HepG2 (cell line): ENCODE data around the gene B3GALNT2. TPM values are rescaled to one million over a fixed set of nuclear protein-coding genes. Genes with fewer than 3 reads are reported as not detected.

ENCODE experiments used
- FOSL2 ChIP-seq: sonication (generic); formaldehyde crosslinking; IDR thresholded peaks from 2 replicates; pipeline ENCODE4 v1.4.0; 2020; ENCODE audit warnings: missing genetic modification reagents
- HDAC6 ChIP-seq: fragments of 200-600 bp; sonication (generic); IDR thresholded peaks from 2 replicates; pipeline ENCODE4 v1.7.0; 2017; ENCODE audit warnings: mild to moderate bottlenecking, antibody characterized with exemption, low read length, low read depth
- KDM3A ChIP-seq: IDR thresholded peaks from 2 replicates; pipeline ENCODE4 v1.6.1; 2018; ENCODE audit warnings: low read depth, missing compliant biosample characterization
- KDM5A ChIP-seq: fragments of 200-600 bp; sonication (generic); IDR thresholded peaks from 2 replicates; pipeline ENCODE4 v1.7.0; 2018; ENCODE audit warnings: antibody characterized with exemption, mild to moderate bottlenecking, low read length, borderline replicate concordance
- MTA3 ChIP-seq: sonication (generic); formaldehyde crosslinking; IDR thresholded peaks from 2 replicates; pipeline ENCODE4 v1.4.0; 2020; ENCODE audit warnings: missing genetic modification reagents
- NR1H2 ChIP-seq: sonication (generic); formaldehyde crosslinking; IDR thresholded peaks from 2 replicates; pipeline ENCODE4 v1.8.1; 2022; ENCODE audit warnings: low read depth, missing genetic modification reagents, borderline replicate concordance
- PRDM4 ChIP-seq: sonication (generic); formaldehyde crosslinking; IDR thresholded peaks from 2 replicates; pipeline ENCODE4 v1.9.0; 2021; ENCODE audit warnings: missing genetic modification reagents, borderline replicate concordance
- RXRA ChIP-seq: sonication (generic); formaldehyde crosslinking; IDR thresholded peaks from 2 replicates; pipeline ENCODE4 v1.5.1; 2020; ENCODE audit warnings: missing genetic modification reagents
- TARDBP ChIP-seq: sonication (generic); formaldehyde crosslinking; IDR thresholded peaks from 2 replicates; pipeline ENCODE4 v1.8.0; 2022; ENCODE audit warnings: mild to moderate bottlenecking, missing genetic modification reagents
- XRCC5 ChIP-seq: fragments of 200-400 bp; formaldehyde crosslinking; optimal IDR thresholded peaks from 2 replicates; pipeline ENCODE3; 2017; ENCODE audit warnings: mild to moderate bottlenecking, low read length
- ZMAT3 ChIP-seq: sonication (generic); formaldehyde crosslinking; conservative IDR thresholded peaks from 2 replicates; pipeline ENCODE4 v1.7.0; 2021; ENCODE audit warnings: missing genetic modification reagents
- ZNF136 ChIP-seq: sonication (generic); formaldehyde crosslinking; IDR thresholded peaks from 2 replicates; pipeline ENCODE4 v1.8.1; 2022; ENCODE audit warnings: low read depth, mild to moderate bottlenecking, moderate library complexity, missing genetic modification reagents
- ZNF253 ChIP-seq: sonication (generic); formaldehyde crosslinking; IDR thresholded peaks from 2 replicates; pipeline ENCODE4 v1.8.0; 2022; ENCODE audit warnings: mild to moderate bottlenecking, missing genetic modification reagents, borderline replicate concordance
- ZNF30 ChIP-seq: sonication (generic); formaldehyde crosslinking; IDR thresholded peaks from 2 replicates; pipeline ENCODE4 v1.5.0; 2020; ENCODE audit warnings: mild to moderate bottlenecking, missing genetic modification reagents
- ZNF430 ChIP-seq: sonication (generic); formaldehyde crosslinking; IDR thresholded peaks from 2 replicates; pipeline ENCODE4 v1.9.0; 2021; ENCODE audit warnings: mild to moderate bottlenecking, missing genetic modification reagents
- ZNF468 ChIP-seq: sonication (generic); formaldehyde crosslinking; IDR thresholded peaks from 2 replicates; pipeline ENCODE4 v1.8.0; 2022; ENCODE audit warnings: mild to moderate bottlenecking, moderate library complexity, missing genetic modification reagents
- ZNF550 ChIP-seq: sonication (generic); formaldehyde crosslinking; IDR thresholded peaks from 2 replicates; pipeline ENCODE4 v1.4.0; 2020; ENCODE audit warnings: mild to moderate bottlenecking, missing genetic modification reagents, borderline replicate concordance
- polyA plus RNA-seq, 8 experiments: library from polyadenylated mRNA; depleted of rRNA in 3 of 8; stranded (reverse) in 7 of 8; unstranded in 1 of 8; fragments of >200 nt; fragmentation: Illumina TruSeq in 4 of 8; extraction: Trizol in 4 of 8; gene quantifications; 2 replicates each; pipeline versions ENCODE4 v1.2.1 to v1.2.3, GENCODE V29; 2011 to 2016; ENCODE audit warnings: low read depth in 4 of 8, missing spikeins in 1 of 8, mixed read lengths in 1 of 8; ENCODE audit not compliant: insufficient read depth in 1 of 8
- total RNA-seq, 5 experiments: library from RNA; depleted of rRNA; stranded (reverse); fragments of >200 nt; fragmentation: Illumina TruSeq; extraction: Trizol; gene quantifications; 2 replicates each; pipeline ENCODE4 v1.2.3, GENCODE V29; 2016; ENCODE audit warnings: low read depth in 1 of 5
- TF ChIP-seq, protein P1 (sequence below), 2 experiments: sonication (generic) in 1 of 2; formaldehyde crosslinking in 1 of 2; IDR thresholded peaks; 2 replicates each; pipeline versions ENCODE4 v1.4.0 to v1.6.1; 2016 to 2020; ENCODE audit warnings: borderline replicate concordance in 1 of 2, low read depth in 1 of 2, mild to moderate bottlenecking in 1 of 2, missing genetic modification reagents in 1 of 2
- TF ChIP-seq, protein P2 (sequence below): sonication (generic); formaldehyde crosslinking; IDR thresholded peaks from 2 replicates; pipeline ENCODE4 v1.8.0; 2023; ENCODE audit warnings: mild to moderate bottlenecking, missing genetic modification reagents
- TF ChIP-seq, protein P3 (sequence below): sonication (generic); formaldehyde crosslinking; IDR thresholded peaks from 2 replicates; pipeline ENCODE4 v1.5.0; 2020; ENCODE audit warnings: missing genetic modification reagents, mild to moderate bottlenecking, borderline replicate concordance

Gene B3GALNT2
- total and polyA plus RNA-seq, 2 of the 13 experiments (the other 11 are each of a cell fraction or from before 2014, with no cell fraction given): 16.5 to 28.9 TPM

DNA sequence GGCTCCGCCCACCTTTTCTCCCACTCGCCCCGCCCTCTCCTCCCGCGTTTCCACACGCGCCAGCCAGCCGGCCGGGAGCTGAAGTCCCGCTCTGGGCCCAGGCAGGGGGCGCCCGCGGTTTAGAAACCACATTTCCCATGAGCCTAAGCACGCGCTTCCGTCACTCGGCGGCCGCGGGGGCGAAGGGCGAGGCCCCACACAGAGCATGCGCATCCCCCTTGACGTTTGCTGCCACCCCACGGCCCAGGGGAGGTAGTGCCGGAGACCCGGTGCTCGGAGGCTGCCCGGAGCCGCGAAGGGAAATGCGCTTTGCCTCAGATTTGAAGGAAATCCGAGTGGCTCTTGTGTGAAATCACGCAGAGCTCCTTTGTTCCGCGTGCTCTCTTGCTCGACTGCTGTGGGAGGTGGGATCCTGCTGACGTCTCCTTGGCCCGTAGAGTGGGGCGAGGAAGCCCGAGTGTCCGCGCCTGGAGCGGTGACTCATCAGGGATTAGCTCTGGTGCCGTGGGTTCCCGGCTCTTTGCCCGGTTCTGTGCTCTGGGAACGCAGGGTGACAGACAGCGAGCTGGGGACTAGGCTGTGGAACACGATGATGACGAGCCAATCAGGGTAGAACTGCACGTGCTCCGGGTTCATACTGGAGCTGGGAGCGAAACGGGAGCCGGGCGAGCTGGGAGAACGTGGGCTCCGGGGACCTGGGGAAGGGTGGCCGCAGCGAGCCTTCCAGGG, 406 bp upstream of the B3GALNT2 start (continued):
- TF ChIP-seq, protein P1, sequence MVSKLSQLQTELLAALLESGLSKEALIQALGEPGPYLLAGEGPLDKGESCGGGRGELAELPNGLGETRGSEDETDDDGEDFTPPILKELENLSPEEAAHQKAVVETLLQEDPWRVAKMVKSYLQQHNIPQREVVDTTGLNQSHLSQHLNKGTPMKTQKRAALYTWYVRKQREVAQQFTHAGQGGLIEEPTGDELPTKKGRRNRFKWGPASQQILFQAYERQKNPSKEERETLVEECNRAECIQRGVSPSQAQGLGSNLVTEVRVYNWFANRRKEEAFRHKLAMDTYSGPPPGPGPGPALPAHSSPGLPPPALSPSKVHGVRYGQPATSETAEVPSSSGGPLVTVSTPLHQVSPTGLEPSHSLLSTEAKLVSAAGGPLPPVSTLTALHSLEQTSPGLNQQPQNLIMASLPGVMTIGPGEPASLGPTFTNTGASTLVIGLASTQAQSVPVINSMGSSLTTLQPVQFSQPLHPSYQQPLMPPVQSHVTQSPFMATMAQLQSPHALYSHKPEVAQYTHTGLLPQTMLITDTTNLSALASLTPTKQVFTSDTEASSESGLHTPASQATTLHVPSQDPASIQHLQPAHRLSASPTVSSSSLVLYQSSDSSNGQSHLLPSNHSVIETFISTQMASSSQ (IDR thresholded peaks at IDR 0.05; ENCODE audit: low read depth): no peak
- TF ChIP-seq, protein P1 (CRISPR knock-in tag; IDR thresholded peaks at IDR 0.05; ENCODE audit: borderline replicate concordance): peak; percentile 11
- TF ChIP-seq FOSL2 (peak; percentile 97), ZNF253 (peak; percentile 41; the same call in 1 of the 2 replicates), TARDBP (peak; percentile 85), ZNF30 (CRISPR knock-in tag) (peak; percentile 71), XRCC5 (peak; percentile 77), PRDM4 (CRISPR knock-in tag) (no peak), ZNF136 (CRISPR knock-in tag) (peak; percentile 85), ZMAT3 (peak; percentile 62), KDM5A (no peak; the same call in 1 of the 2 replicates), MTA3 (no peak), KDM3A (CRISPR knock-in tag) (peak; percentile 53; the same call in 1 of the 2 replicates), ZNF468 (CRISPR knock-in tag) (no peak), ZNF430 (CRISPR knock-in tag) (peak; percentile 90), ZNF550 (CRISPR knock-in tag) (peak; percentile 90; the same call in 1 of the 2 replicates), NR1H2 (CRISPR knock-in tag) (no peak), HDAC6 (no peak), RXRA (CRISPR knock-in tag) (peak; percentile 77; the same call in 1 of the 2 replicates)
- TF ChIP-seq, protein P2, sequence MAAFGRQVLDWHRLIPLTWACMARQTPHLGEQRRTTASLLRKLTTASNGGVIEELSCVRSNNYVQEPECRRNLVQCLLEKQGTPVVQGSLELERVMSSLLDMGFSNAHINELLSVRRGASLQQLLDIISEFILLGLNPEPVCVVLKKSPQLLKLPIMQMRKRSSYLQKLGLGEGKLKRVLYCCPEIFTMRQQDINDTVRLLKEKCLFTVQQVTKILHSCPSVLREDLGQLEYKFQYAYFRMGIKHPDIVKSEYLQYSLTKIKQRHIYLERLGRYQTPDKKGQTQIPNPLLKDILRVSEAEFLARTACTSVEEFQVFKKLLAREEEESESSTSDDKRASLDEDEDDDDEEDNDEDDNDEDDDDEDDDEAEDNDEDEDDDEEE: no peak; the same call in none of the 2 replicates
- TF ChIP-seq, protein P3, sequence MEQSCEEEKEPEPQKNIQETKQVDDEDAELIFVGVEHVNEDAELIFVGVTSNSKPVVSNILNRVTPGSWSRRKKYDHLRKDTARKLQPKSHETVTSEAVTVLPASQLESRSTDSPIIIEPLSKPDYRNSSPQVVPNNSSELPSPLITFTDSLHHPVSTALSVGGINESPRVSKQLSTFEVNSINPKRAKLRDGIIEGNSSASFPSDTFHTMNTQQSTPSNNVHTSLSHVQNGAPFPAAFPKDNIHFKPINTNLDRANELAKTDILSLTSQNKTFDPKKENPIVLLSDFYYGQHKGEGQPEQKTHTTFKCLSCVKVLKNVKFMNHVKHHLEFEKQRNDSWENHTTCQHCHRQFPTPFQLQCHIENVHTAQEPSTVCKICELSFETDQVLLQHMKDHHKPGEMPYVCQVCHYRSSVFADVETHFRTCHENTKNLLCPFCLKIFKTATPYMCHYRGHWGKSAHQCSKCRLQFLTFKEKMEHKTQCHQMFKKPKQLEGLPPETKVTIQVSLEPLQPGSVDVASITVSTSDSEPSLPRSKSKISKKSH (CRISPR knock-in tag): no peak
